Stimulated activated CD4-positive, alpha-beta T cell treated with anti-CD3 and anti-CD28 coated beads, Interleukin-4, amount 100 ng/mL, for 24 hours (primary cell): ENCODE results near the gene TBCE.

Experiments used
- DNase-seq: peaks from one replicate; pipeline ENCODE4 v3.0.0-alpha.2; 2020

Gene TBCE

GRCh38 chr1:235410467-235410866, 43.2 kb downstream of the TBCE start:
- DNase-seq, result no peak

GRCh38 chr1:235411489-235412486, 44.6 kb downstream of the TBCE start:
- DNase-seq, result no peak

- peak; percentile 62 for DNase-seq
These were observed 48.0 kb downstream of the TBCE start for GRCh38 chr1:235415008-235415904.

GRCh38 chr1:235416662-235417049, 49.4 kb downstream of the TBCE start:
- no peak for DNase-seq

GRCh38 chr1:235417086-235417697, 50.0 kb downstream of the TBCE start:
- peak; percentile 65 for DNase-seq

GRCh38 chr1:235421751-235422150, 54.5 kb downstream of the TBCE start:
- no peak for DNase-seq

GRCh38 chr1:235423214-235423652, 56.0 kb downstream of the TBCE start:
- peak; percentile 6 for DNase-seq

GRCh38 chr1:235424092-235424491, 56.9 kb downstream of the TBCE start:
- no peak for DNase-seq

GRCh38 chr1:235425357-235425756, 58.1 kb downstream of the TBCE start:
- DNase-seq, result no peak

- no peak for DNase-seq
These were observed 58.9 kb downstream of the TBCE start for GRCh38 chr1:235426143-235426542.

GRCh38 chr1:235426680-235427079, 59.5 kb downstream of the TBCE start:
- no peak for DNase-seq

- DNase-seq, result no peak
These were observed 60.2 kb downstream of the TBCE start for GRCh38 chr1:235427447-235427846.

GRCh38 chr1:235429143-235429542, 61.9 kb downstream of the TBCE start:
- no peak for DNase-seq

- DNase-seq, result no peak
These were observed 63.8 kb downstream of the TBCE start for GRCh38 chr1:235430991-235431390.

GRCh38 chr1:235434001-235434400, 66.8 kb downstream of the TBCE start:
- no peak for DNase-seq

- no peak for DNase-seq
These were observed 74.0 kb downstream of the TBCE start for GRCh38 chr1:235441159-235441685.

GRCh38 chr1:235442788-235443429, 75.7 kb downstream of the TBCE start:
- DNase-seq, result no peak

- no peak for DNase-seq
These were observed 81.4 kb downstream of the TBCE start for GRCh38 chr1:235448616-235449015.

- DNase-seq, result no peak
These were observed 83.2 kb downstream of the TBCE start for GRCh38 chr1:235450433-235450832.

- no peak for DNase-seq
These were observed 83.8 kb downstream of the TBCE start for GRCh38 chr1:235450886-235451483.

- no peak for DNase-seq
These were observed 86.8 kb downstream of the TBCE start for GRCh38 chr1:235454021-235454420.

- DNase-seq, result no peak
These were observed 87.9 kb downstream of the TBCE start for GRCh38 chr1:235455097-235455496.
